K562 (cell line): ENCODE measurements around the gene LRRK1. TPM values are rescaled to one million over a fixed set of nuclear protein-coding genes. Genes with fewer than 3 reads are reported as not detected.

ENCODE experiments used
- BHLHE40 ChIP-seq: IDR thresholded peaks from 2 replicates; pipeline ENCODE4 v1.6.1; 2011; ENCODE audit warnings: low read length, improper control_type of control experiment
- EP400 ChIP-seq: fragments of 450-650 bp; IDR thresholded peaks from 2 replicates; pipeline ENCODE4 v1.6.1; 2017; ENCODE audit warnings: antibody characterized with exemption, mild to moderate bottlenecking, moderate library complexity
- MYC ChIP-seq, 2 experiments: fragments of 250-450 bp in 1 of 2; sonication (Bioruptor Pico) in 1 of 2; IDR thresholded peaks; 2 replicates each; pipeline versions ENCODE4 v1.5.1 to v1.6.1; 2012 to 2021; ENCODE audit warnings: low read depth in 2 of 2, borderline replicate concordance in 1 of 2, improper control_type of control experiment in 1 of 2, low read length in 1 of 2, mild to moderate bottlenecking in 1 of 2, moderate library complexity in 1 of 2
- NR2F6 ChIP-seq: fragments of 450-650 bp; formaldehyde crosslinking; IDR thresholded peaks from 2 replicates; pipeline ENCODE4 v1.4.0; 2020; ENCODE audit warnings: mild to moderate bottlenecking
- SMAD4 ChIP-seq: fragments of 250-450 bp; sonication (Bioruptor Pico); conservative IDR thresholded peaks from 2 replicates; pipeline ENCODE4 v1.8.0; 2021; ENCODE audit warnings: inconsistent platforms, mild to moderate bottlenecking, moderate library complexity
- TAL1 ChIP-seq: fragments of 450-650 bp; IDR thresholded peaks from 2 replicates; pipeline ENCODE4 v1.6.1; 2016; ENCODE audit warnings: mild to moderate bottlenecking
- ZNF134 ChIP-seq: fragments of 250-450 bp; sonication (Bioruptor Pico); conservative IDR thresholded peaks from 2 replicates; pipeline ENCODE4 v1.4.0; 2020
- polyA plus RNA-seq, 8 experiments: library from polyadenylated mRNA; depleted of rRNA in 4 of 8; stranded (reverse) in 5 of 8; unstranded in 3 of 8; fragments of >200 nt; fragmentation: Nextera tagmentation in 2 of 8; fragmentation: Illumina TruSeq in 1 of 8; extraction: Ambion mirVana in 2 of 8; extraction: Trizol in 1 of 8; gene quantifications; 2 replicates each; pipeline versions ENCODE4 v1.2.1 to v1.2.3, GENCODE V29; 2011 to 2014; ENCODE audit warnings: inconsistent platforms in 1 of 8, missing spikeins in 1 of 8
- total RNA-seq, 7 experiments: library from RNA; depleted of rRNA in 6 of 7; stranded (reverse); fragments of >200 nt in 6 of 7; fragmentation: Illumina TruSeq in 2 of 7; extraction: Trizol in 2 of 7; gene quantifications; 2 replicates each; pipeline versions ENCODE4 v1.2.1 to v1.2.3, GENCODE V29; 2011 to 2021; ENCODE audit warnings: low replicate concordance in 1 of 7
- TF ChIP-seq, protein P1 (sequence below), 2 experiments: IDR thresholded peaks; 2 replicates each; pipeline ENCODE4 v1.6.1; 2012; ENCODE audit warnings: improper control_type of control experiment in 2 of 2, low read depth in 2 of 2, low read length in 2 of 2, borderline replicate concordance in 1 of 2
- TF ChIP-seq, protein P2 (sequence below): fragments of 150-350 bp; conservative IDR thresholded peaks from 2 replicates; pipeline ENCODE4 v1.6.1; 2014; ENCODE audit warnings: low read length

The LRRK1 gene
- total and polyA plus RNA-seq, 9 of the 15 experiments (the other 6 are each of a cell fraction or from before 2014, with no cell fraction given): 0.01 to 1.5 (median 0.11) TPM

DNA sequence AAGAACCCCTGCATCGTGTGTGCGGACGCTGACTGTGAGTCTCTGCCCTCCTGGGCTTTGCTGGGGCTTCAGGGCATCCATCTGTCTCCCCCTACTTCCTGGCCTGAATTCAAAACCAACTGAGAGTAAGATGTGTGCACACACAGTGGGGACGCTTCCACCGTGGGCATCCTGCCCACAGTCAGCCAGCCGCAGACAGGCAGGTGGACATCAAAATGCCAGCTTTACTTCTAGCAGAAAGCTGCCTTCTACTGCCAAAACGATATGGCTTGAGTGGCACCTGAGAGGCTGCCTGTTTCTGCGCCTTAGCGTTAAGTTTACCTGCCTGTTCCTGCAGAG is 21.0 kb upstream of the LRRK1 start (continued):
- TF ChIP-seq, protein P1, sequence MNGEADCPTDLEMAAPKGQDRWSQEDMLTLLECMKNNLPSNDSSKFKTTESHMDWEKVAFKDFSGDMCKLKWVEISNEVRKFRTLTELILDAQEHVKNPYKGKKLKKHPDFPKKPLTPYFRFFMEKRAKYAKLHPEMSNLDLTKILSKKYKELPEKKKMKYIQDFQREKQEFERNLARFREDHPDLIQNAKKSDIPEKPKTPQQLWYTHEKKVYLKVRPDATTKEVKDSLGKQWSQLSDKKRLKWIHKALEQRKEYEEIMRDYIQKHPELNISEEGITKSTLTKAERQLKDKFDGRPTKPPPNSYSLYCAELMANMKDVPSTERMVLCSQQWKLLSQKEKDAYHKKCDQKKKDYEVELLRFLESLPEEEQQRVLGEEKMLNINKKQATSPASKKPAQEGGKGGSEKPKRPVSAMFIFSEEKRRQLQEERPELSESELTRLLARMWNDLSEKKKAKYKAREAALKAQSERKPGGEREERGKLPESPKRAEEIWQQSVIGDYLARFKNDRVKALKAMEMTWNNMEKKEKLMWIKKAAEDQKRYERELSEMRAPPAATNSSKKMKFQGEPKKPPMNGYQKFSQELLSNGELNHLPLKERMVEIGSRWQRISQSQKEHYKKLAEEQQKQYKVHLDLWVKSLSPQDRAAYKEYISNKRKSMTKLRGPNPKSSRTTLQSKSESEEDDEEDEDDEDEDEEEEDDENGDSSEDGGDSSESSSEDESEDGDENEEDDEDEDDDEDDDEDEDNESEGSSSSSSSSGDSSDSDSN (IDR thresholded peaks at IDR 0.05; ENCODE audit: borderline replicate concordance in 1 of 2, low read depth in 2 of 2, low read length in 2 of 2): no peak
- TF ChIP-seq SMAD4: no peak
- no peak for TF ChIP-seq TAL1
- no peak for TF ChIP-seq EP400
- no peak for TF ChIP-seq NR2F6 (CRISPR knock-in tag)
- no peak for TF ChIP-seq BHLHE40
- TF ChIP-seq MYC (IDR thresholded peaks at IDR 0.05; ENCODE audit: low read depth, low read length): no peak
- TF ChIP-seq MYC (CRISPR knock-in tag; IDR thresholded peaks at IDR 0.05; ENCODE audit: borderline replicate concordance, low read depth): no peak
- TF ChIP-seq, protein P2, sequence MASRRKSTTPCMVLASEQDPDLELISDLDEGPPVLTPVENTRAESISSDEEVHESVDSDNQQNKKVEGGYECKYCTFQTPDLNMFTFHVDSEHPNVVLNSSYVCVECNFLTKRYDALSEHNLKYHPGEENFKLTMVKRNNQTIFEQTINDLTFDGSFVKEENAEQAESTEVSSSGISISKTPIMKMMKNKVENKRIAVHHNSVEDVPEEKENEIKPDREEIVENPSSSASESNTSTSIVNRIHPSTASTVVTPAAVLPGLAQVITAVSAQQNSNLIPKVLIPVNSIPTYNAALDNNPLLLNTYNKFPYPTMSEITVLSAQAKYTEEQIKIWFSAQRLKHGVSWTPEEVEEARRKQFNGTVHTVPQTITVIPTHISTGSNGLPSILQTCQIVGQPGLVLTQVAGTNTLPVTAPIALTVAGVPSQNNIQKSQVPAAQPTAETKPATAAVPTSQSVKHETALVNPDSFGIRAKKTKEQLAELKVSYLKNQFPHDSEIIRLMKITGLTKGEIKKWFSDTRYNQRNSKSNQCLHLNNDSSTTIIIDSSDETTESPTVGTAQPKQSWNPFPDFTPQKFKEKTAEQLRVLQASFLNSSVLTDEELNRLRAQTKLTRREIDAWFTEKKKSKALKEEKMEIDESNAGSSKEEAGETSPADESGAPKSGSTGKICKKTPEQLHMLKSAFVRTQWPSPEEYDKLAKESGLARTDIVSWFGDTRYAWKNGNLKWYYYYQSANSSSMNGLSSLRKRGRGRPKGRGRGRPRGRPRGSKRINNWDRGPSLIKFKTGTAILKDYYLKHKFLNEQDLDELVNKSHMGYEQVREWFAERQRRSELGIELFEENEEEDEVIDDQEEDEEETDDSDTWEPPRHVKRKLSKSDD: no peak
- TF ChIP-seq ZNF134 (CRISPR knock-in tag): no peak
- TF ChIP-seq, all 486 proteins: peak for 0
